Peyer's patch (tissue), 4 donors: ENCODE results near the gene EPHA7.

Experiments used
- POLR2A ChIP-seq, 2 donors: fragments of 450-650 bp; IDR thresholded peaks; one replicate each; pipeline ENCODE4 v1.5.1; 2017; ENCODE audit warnings: antibody characterized with exemption in 2 of 2, mild to moderate bottlenecking in 2 of 2, moderate library complexity in 2 of 2
- TF ChIP-seq, protein P1 (sequence below), 6 experiments: fragments of 450-650 bp in 4 of 6; fragments of 200-600 bp in 2 of 6; sonication (generic) in 1 of 6; IDR thresholded peaks; one replicate each; pipeline ENCODE4 v1.5.1; 2017 to 2019; ENCODE audit warnings: antibody characterized with exemption in 6 of 6, mild to moderate bottlenecking in 3 of 6, moderate library complexity in 1 of 6

DNA sequence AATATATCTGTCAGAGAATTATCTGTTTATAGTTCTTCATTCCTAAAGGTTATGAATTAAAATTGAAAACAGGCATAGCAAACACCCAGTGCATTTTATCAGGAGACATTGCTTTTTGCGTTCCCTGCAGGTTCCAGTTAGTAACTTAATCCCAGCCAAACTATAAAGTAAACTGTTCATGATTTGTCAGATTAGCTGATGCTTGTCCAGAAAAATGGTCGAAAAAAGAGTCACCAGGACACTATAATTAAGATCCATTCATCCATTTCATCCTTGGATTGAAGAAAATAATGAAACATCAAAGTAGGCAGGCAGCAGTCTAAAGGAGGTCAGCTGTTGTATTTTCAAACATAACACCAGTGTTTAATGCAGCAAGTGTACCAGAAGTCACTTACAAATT is 75.9 kb downstream of the EPHA7 start:
- TF ChIP-seq, protein P1, sequence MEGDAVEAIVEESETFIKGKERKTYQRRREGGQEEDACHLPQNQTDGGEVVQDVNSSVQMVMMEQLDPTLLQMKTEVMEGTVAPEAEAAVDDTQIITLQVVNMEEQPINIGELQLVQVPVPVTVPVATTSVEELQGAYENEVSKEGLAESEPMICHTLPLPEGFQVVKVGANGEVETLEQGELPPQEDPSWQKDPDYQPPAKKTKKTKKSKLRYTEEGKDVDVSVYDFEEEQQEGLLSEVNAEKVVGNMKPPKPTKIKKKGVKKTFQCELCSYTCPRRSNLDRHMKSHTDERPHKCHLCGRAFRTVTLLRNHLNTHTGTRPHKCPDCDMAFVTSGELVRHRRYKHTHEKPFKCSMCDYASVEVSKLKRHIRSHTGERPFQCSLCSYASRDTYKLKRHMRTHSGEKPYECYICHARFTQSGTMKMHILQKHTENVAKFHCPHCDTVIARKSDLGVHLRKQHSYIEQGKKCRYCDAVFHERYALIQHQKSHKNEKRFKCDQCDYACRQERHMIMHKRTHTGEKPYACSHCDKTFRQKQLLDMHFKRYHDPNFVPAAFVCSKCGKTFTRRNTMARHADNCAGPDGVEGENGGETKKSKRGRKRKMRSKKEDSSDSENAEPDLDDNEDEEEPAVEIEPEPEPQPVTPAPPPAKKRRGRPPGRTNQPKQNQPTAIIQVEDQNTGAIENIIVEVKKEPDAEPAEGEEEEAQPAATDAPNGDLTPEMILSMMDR (IDR thresholded peaks at IDR 0.05) = no peak
- TF ChIP-seq POLR2A (IDR thresholded peaks at IDR 0.05) = no peak
